ENCODE results near the gene HSDL1. TPM values are rescaled to one million over a fixed set of nuclear protein-coding genes. Genes with fewer than 3 reads are reported as not detected.

HSDL1 gene
- total and polyA plus RNA-seq, 8 donors = 7.2 to 374 (median 9.2) TPM

DNA sequence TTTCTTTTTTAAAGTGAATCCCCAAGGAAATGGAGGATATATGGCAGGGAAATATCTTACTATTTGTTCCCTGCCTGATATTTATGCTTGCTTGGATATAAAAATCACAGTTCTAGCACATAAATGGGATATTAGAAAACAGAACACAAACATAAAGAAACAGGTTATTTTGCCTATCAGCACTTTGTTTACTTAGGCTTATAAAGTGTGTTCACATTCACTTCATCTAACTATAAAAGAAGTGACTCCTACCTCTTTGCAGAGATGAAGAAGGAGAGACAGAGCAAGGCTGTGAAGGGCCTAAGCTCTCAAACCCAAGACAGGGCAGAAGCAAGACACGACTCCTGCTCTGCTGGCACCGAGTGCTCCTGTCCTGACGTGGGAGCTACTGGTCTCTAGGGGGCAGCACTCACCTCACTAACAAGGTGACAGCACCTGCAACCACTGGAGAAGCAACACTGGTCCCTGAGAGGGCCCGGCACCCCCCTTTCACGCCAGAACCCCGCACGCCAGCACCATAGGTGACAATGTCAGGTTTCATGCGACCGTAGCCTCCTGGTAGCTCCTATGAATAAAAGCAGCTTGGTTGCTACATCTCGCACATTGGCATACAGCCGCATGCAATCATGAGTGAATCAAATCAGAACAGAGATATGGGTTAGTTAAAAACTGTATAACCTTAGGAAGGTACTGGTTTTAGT, 60.3 kb downstream of the HSDL1 start:
- no peak overlapping the region for H3K27ac ChIP-seq
- H3K9me3 ChIP-seq = no peaks in the 10 kb centered on the region
- no peaks in the 10 kb centered on the region for H3K27me3 ChIP-seq
- no peak overlapping the region for H3K4me3 ChIP-seq
- H3K4me1 ChIP-seq = peaks cover 0 to 30% (median 4%) of the 10 kb centered on the region in 4 donors
- peaks cover 62 to 97% (median 91%) of the 10 kb centered on the region in 4 donors for H3K36me3 ChIP-seq
- WGBS, 5 donors = 26 to 45% (median 40%) methylated on average over 8 to 11 of the region's 11 CpGs
- DNase-seq = peak; percentile 76 to 90
- intact Hi-C loops (cut with DNase I; ENCODE audit: low total_unique reads) = loop anchor here (5.0 kb wide), 1 partner anchor 103 kb away; the partner anchor contains the start of gene TAF1C
- TF ChIP-seq POLR2AphosphoS5 (IDR thresholded peaks at IDR 0.05) = no peak
- TF ChIP-seq EP300 (IDR thresholded peaks at IDR 0.05) = no peak
- TF ChIP-seq POLR2A (IDR thresholded peaks at IDR 0.05) = no peak
- TF ChIP-seq, protein P1, sequence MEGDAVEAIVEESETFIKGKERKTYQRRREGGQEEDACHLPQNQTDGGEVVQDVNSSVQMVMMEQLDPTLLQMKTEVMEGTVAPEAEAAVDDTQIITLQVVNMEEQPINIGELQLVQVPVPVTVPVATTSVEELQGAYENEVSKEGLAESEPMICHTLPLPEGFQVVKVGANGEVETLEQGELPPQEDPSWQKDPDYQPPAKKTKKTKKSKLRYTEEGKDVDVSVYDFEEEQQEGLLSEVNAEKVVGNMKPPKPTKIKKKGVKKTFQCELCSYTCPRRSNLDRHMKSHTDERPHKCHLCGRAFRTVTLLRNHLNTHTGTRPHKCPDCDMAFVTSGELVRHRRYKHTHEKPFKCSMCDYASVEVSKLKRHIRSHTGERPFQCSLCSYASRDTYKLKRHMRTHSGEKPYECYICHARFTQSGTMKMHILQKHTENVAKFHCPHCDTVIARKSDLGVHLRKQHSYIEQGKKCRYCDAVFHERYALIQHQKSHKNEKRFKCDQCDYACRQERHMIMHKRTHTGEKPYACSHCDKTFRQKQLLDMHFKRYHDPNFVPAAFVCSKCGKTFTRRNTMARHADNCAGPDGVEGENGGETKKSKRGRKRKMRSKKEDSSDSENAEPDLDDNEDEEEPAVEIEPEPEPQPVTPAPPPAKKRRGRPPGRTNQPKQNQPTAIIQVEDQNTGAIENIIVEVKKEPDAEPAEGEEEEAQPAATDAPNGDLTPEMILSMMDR (IDR thresholded peaks at IDR 0.05) = peak in 5 of 7 experiments; percentile 56 to 73 (median 65)

DNA sequence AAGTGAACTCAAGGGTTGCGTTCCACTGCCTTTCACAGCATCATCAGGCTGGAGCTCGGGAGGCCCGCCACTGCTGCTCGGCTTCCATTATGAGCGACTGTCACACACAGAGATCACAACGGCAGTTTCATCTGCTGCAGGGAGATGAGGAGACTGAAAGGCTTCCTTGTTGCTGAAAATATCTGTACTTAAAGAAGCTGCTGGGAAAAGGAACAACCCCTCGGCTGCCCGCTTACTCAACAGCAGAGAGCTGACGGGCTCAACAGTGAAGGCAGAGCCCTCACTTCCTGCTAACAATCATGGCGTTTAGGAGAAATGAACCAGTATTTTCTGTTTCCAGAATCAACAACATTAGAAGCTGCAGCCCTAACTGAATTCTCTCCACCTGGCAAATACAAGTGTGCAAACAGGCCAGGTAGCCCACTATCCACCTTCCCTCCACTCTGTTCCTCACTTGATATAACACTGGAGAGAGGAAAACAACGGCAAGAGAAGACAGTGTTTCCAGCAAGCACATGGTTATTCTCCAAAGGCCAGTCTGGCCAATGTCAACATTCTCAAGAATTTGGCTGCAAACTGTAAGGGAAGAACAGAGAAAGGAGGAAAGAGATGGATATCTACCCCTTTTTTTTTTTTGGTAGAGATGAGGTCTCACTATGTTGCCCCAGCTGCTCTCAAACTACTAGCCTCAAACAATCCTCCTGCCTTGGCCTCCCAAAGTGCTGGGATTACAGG, 62.0 kb downstream of the HSDL1 start:
- intact Hi-C loops (cut with DNase I; ENCODE audit: low total_unique reads) = no loop called here
- WGBS, 5 donors = 75 to 86% (median 81%) methylated on average over 11 of the region's 11 CpGs
- H3K36me3 ChIP-seq = peaks cover 54 to 97% (median 91%) of the 10 kb centered on the region in 4 donors
- H3K27ac ChIP-seq = peak overlapping the region in 1 of 5 donors; percentile 24
- H3K4me3 ChIP-seq = no peak overlapping the region
- H3K4me1 ChIP-seq = peaks cover 0 to 27% (median 4%) of the 10 kb centered on the region in 4 donors
- no peaks in the 10 kb centered on the region for H3K9me3 ChIP-seq
- TF ChIP-seq, protein P1 (IDR thresholded peaks at IDR 0.05) = no peak
- TF ChIP-seq EP300 (IDR thresholded peaks at IDR 0.05) = no peak
- no peak for TF ChIP-seq POLR2A (IDR thresholded peaks at IDR 0.05)
- no peak for TF ChIP-seq POLR2AphosphoS5 (IDR thresholded peaks at IDR 0.05)
- DNase-seq = no peak
- no peaks in the 10 kb centered on the region for H3K27me3 ChIP-seq

DNA sequence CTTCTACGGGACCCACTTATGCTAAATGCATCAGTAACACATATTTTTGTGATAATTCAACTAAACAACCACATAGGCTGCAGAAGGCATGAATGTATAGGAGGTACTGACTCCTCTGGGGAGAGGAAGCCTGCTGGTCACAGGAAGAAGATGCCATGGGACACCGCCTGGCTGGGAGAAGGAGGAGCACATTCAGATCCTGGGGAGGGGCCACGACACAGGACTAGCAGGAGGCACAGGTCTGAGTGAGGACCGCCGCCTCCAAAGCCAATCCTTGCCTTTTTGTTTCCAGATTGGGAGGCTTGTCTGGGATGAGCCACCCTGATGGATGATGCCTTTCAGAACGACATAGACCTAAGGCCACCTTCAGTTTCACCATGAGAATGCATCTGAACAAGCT, 62.9 kb downstream of the HSDL1 start:
- intact Hi-C loops (cut with DNase I; ENCODE audit: low total_unique reads) = no loop called here
- H3K4me1 ChIP-seq = peaks cover 0 to 27% (median 4%) of the 10 kb centered on the region in 4 donors
- no peak overlapping the region for H3K4me3 ChIP-seq
- no peak overlapping the region for H3K27ac ChIP-seq
- 81 to 93% (median 92%) methylated on average over 6 of the region's 6 CpGs for WGBS, 5 donors
- TF ChIP-seq, protein P1 (IDR thresholded peaks at IDR 0.05) = no peak
- TF ChIP-seq EP300 (IDR thresholded peaks at IDR 0.05) = no peak
- no peak for TF ChIP-seq POLR2A (IDR thresholded peaks at IDR 0.05)
- TF ChIP-seq POLR2AphosphoS5 (IDR thresholded peaks at IDR 0.05) = no peak
- H3K27me3 ChIP-seq = no peaks in the 10 kb centered on the region
- no peaks in the 10 kb centered on the region for H3K9me3 ChIP-seq
- peaks cover 48 to 97% (median 91%) of the 10 kb centered on the region in 4 donors for H3K36me3 ChIP-seq
- DNase-seq = no peak

DNA sequence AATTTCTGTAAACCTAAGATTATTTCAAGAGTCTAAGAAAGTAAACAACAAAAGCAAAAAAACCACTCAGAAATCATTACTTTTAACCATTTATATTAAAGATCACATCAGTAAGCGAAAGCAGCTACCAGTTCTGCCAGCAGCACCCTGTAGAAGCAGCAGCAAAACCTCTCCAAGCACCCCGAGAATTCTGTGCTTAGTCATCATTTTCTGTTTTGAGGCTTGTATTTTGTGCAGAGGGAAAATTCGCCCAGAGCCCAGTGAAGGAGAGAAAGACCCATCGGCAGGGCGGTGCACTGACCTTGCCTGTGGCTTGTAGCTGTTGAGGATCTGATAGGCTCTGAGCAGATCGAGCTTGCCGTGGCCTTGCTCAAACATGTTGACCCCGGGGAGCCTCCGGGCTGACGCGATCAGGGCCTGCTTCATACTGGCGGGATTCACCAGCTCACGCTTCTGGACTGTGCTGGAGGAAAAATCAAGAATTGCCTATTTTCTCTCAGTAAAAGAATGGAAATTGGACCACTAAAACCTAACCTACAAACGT, 63.5 kb downstream of the HSDL1 start:
- H3K27ac ChIP-seq = no peak overlapping the region
- no peaks in the 10 kb centered on the region for H3K9me3 ChIP-seq
- H3K4me1 ChIP-seq = peaks cover 0 to 24% (median 4%) of the 10 kb centered on the region in 4 donors
- no peaks in the 10 kb centered on the region for H3K27me3 ChIP-seq
- intact Hi-C loops (cut with DNase I; ENCODE audit: low total_unique reads) = no loop called here
- DNase-seq = no peak
- peaks cover 47 to 97% (median 91%) of the 10 kb centered on the region in 4 donors for H3K36me3 ChIP-seq
- TF ChIP-seq, protein P1 (IDR thresholded peaks at IDR 0.05) = no peak
- TF ChIP-seq EP300 (IDR thresholded peaks at IDR 0.05) = no peak
- TF ChIP-seq POLR2A (IDR thresholded peaks at IDR 0.05) = no peak
- no peak for TF ChIP-seq POLR2AphosphoS5 (IDR thresholded peaks at IDR 0.05)
- no peak overlapping the region for H3K4me3 ChIP-seq
- WGBS, 5 donors = 82 to 91% (median 89%) methylated on average over 14 of the region's 14 CpGs
